RWPE1 (cell line): ENCODE data around the gene SHROOM3.

ENCODE experiments used
- CTCF ChIA-PET: fragments of 350-600 bp; sonication (Branson Sonifier 250); formaldehyde crosslinking; extraction: SDS; loops from one replicate; lab custom pipeline; 2021; lab: Yijun Ruan, JAX
- POLR2A ChIA-PET: fragments of 400-600 bp; formaldehyde crosslinking; extraction: SDS; loops from one replicate; lab custom pipeline; 2020; ENCODE audit warnings: antibody characterized with exemption; ENCODE audit not compliant: low non-redundant PET; lab: Yijun Ruan, JAX
- DNase-seq: peaks from one replicate; pipeline ENCODE4 v3.0.0; 2012; ENCODE audit warnings: low spot score
- H3K27ac ChIP-seq: fragments of 450-650 bp; 2 replicates; pipeline ENCODE4 v1.5.1; 2017
- TF ChIP-seq, protein P1 (sequence below): fragments of 450-650 bp; conservative IDR thresholded peaks from 2 replicates; pipeline ENCODE4 v1.5.1; 2017; ENCODE audit warnings: low read depth, mild to moderate bottlenecking

The SHROOM3 gene

GRCh38 chr4:76750716-76751115 lies 315.7 kb downstream of the SHROOM3 start:
- POLR2A ChIA-PET = no interaction called here
- CTCF ChIA-PET = no interaction called here
- TF ChIP-seq, protein P1, sequence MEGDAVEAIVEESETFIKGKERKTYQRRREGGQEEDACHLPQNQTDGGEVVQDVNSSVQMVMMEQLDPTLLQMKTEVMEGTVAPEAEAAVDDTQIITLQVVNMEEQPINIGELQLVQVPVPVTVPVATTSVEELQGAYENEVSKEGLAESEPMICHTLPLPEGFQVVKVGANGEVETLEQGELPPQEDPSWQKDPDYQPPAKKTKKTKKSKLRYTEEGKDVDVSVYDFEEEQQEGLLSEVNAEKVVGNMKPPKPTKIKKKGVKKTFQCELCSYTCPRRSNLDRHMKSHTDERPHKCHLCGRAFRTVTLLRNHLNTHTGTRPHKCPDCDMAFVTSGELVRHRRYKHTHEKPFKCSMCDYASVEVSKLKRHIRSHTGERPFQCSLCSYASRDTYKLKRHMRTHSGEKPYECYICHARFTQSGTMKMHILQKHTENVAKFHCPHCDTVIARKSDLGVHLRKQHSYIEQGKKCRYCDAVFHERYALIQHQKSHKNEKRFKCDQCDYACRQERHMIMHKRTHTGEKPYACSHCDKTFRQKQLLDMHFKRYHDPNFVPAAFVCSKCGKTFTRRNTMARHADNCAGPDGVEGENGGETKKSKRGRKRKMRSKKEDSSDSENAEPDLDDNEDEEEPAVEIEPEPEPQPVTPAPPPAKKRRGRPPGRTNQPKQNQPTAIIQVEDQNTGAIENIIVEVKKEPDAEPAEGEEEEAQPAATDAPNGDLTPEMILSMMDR = no peak
- H3K27ac ChIP-seq = no peak overlapping the region
- no peak for DNase-seq

GRCh38 chr4:76751612-76752343 lies 316.7 kb downstream of the SHROOM3 start:
- TF ChIP-seq, protein P1 = no peak
- H3K27ac ChIP-seq = no peak overlapping the region
- ChIA-PET POLR2A (no interaction called here), CTCF (no interaction called here)
- no peak for DNase-seq

GRCh38 chr4:76752861-76753501 lies 318.0 kb downstream of the SHROOM3 start:
- ChIA-PET CTCF (no interaction called here), POLR2A (interaction anchor here (0.5 kb wide), 2 partner anchors 27 to 196 kb away, joined by 3 read pairs; no protein-coding TSS in a partner anchor)
- DNase-seq = peak; percentile 77
- H3K27ac ChIP-seq = peak overlapping the region; percentile 27; the same call in 1 of the 2 replicates
- TF ChIP-seq, protein P1 = no peak

- no peak for DNase-seq
- TF ChIP-seq, protein P1 = no peak
- POLR2A ChIA-PET = interaction anchor here (0.5 kb wide), 1 partner anchor 28 kb away, joined by 3 read pairs; no protein-coding TSS in a partner anchor
- H3K27ac ChIP-seq = no peak overlapping the region; the same call in 1 of the 2 replicates
- CTCF ChIA-PET = no interaction called here
Observed at GRCh38 chr4:76753814-76754213, 318.8 kb downstream of the SHROOM3 start.

DNA sequence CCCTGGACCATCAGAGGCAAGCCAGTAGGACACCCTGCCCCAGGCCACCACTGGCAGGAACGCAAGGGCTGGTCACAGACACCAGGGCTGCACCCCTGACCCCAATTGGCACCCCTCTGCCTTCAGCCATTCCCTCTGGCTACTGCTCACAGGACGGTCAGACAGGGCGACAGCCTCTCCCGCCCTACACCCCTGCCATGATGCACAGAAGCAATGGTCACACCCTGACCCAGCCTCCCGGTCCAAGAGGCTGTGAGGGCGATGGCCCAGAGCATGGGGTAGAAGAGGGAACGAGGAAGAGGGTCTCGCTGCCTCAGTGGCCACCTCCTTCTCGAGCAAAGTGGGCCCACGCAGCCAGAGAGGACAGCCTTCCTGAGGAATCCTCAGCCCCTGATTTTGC lies 319.4 kb downstream of the SHROOM3 start:
- TF ChIP-seq, protein P1 = no peak
- ChIA-PET CTCF (no interaction called here), POLR2A (no interaction called here)
- no peak overlapping the region; the same call in 1 of the 2 replicates for H3K27ac ChIP-seq
- DNase-seq = no peak

- TF ChIP-seq, protein P1 = no peak
- H3K27ac ChIP-seq = no peak overlapping the region
- DNase-seq = no peak
- CTCF ChIA-PET = interaction anchor here (0.6 to 1.1 kb wide), 3 partner anchors 11 to 245 kb away, joined by 3 to 4 read pairs (median 3); no protein-coding TSS in a partner anchor
- POLR2A ChIA-PET = no interaction called here
Observed at GRCh38 chr4:76755756-76756155, 320.7 kb downstream of the SHROOM3 start.
